NK-92 treated with Interleukin-12 subunit alpha and Interleukin-12 subunit beta, amount 100 ng/mL, for 24 hours (cell line): ENCODE results near the gene OVOL1.

Source experiments
- DNase-seq: peaks from one replicate; lab custom pipeline; 2025; lab: John Stamatoyannopoulos, UW

The OVOL1 gene

GRCh38 chr11:65777821-65778361 is 9.0 kb upstream of the OVOL1 start:
- DNase-seq: no peak

DNA sequence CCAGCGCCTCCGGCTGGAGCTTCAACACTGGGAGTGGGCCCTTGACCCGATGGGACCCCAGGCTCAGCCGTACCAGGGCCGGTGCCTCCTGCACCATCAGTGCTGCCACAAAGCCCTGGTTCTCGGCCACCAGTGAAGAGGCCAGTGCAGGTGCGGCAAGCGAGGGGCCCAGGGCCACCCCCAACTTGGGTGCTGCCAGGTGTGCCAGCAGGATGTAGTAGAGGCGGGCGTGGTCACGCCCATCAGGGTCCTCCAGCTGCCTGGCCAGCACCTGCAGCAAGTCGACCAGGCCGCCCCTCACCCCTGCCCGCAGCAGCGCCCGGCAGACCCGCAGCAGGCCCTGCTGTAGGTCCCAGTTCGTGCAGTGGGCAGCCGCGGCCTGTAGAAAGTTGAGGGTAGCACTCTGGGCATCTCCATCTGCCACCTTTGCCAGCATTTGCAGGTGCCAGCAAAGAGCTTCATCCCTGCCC is 8.4 kb upstream of the OVOL1 start:
- no peak for DNase-seq

GRCh38 chr11:65778901-65779668 is 7.8 kb upstream of the OVOL1 start:
- no peak for DNase-seq

GRCh38 chr11:65779669-65779918 is 7.3 kb upstream of the OVOL1 start:
- no peak for DNase-seq

GRCh38 chr11:65779919-65780769 is 6.7 kb upstream of the OVOL1 start:
- DNase-seq: peak; percentile 50

DNA sequence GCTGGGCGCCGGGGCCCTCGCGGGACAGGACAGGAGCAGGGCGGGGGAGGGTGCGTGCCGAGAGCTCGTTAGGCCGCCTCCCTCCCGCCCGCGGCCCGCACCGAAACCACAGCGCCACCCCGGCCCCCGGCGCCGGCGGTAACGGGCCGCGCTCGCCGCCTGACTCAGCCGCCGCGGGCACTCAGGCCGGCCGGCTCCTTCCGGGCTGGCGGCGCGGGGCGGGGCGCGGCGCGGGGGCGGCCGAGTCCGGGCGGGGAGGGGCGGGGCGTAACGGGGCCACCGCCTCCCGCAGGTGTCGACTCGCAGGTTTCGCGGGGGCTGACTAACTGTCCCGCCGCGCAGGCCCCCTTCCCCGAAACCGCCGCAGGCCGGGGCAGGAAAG is 6.1 kb upstream of the OVOL1 start, which contains the start of gene AP5B1:
TSS of gene AP5B1 (minus strand) at position 207 of the 382 bp plus-strand sequence. CDS start 385 bp downstream, outside the sequence.
- DNase-seq: peak; percentile 24

- no peak for DNase-seq
These were observed 5.5 kb upstream of the OVOL1 start for GRCh38 chr11:65781152-65781961.

GRCh38 chr11:65781962-65782815 is 4.7 kb upstream of the OVOL1 start:
- DNase-seq: no peak

- DNase-seq: no peak
These were observed 4.0 kb upstream of the OVOL1 start for GRCh38 chr11:65782816-65783228.

- DNase-seq: no peak
These were observed 1.4 kb upstream of the OVOL1 start for GRCh38 chr11:65785319-65786007.

- DNase-seq: no peak
These were observed 666 bp upstream of the OVOL1 start for GRCh38 chr11:65786008-65786785.

- DNase-seq: no peak
These were observed 1.1 kb downstream of the OVOL1 start for GRCh38 chr11:65787649-65788622.

DNA sequence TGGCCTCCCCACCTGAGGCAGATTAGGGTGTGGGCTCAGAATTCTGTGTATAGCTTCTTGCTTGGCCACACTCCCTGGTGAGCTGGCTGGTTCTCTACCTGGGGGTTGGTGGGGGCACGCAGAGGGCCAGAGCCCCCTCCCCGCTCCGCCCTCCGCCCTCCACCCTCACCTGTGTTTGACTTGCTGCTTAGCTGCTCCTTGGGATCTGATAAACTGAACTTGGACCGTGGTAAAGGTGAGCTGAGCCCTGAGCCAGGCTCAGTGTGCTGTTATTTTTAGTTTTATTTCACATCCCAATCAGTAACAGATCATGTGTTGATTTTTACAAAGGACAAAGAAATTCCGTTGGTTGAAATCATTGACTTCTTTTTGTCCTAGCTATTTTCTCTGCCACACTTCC is 2.0 kb downstream of the OVOL1 start:
- no peak for DNase-seq

GRCh38 chr11:65789230-65790103 is 2.6 kb downstream of the OVOL1 start:
- no peak for DNase-seq

DNA sequence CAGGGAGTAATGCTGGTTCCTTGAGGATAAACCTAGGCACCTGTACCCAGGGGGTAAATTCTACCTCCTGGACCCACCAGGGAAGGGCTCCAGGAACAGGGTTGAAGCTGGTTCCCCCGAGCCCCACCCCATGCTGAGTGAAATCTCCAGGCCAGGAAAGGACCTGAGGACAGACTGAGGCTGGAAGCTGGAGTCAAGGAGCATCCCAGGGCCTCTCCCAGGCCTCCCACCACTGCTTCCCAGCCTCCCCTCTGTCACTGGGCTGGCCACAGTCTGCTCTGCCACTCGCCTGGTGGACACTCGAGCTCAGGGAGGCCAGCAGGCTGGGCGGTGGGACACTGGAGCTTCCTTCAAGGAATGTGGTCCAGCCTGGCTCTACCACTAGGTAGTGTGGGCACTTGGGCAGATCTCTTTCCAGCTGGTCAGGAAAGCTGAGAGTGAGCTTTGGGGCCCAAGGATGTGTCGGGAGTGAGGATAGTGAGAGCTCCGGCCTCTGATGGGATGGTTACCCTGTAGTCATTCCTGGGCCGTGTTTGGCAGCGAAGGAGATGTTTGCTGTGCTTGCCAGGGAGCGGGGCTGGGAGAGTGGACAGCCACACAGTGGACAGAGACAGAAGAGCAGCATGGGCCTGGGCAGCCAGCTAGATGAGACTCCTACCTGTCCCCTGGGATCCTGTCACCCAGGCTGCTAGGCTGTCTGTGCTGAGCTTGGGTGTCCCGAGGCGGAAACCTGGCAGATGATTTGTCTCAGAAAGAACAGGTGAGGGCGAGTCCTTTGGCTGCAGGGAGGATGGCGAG is 3.4 kb downstream of the OVOL1 start:
- no peak for DNase-seq

DNA sequence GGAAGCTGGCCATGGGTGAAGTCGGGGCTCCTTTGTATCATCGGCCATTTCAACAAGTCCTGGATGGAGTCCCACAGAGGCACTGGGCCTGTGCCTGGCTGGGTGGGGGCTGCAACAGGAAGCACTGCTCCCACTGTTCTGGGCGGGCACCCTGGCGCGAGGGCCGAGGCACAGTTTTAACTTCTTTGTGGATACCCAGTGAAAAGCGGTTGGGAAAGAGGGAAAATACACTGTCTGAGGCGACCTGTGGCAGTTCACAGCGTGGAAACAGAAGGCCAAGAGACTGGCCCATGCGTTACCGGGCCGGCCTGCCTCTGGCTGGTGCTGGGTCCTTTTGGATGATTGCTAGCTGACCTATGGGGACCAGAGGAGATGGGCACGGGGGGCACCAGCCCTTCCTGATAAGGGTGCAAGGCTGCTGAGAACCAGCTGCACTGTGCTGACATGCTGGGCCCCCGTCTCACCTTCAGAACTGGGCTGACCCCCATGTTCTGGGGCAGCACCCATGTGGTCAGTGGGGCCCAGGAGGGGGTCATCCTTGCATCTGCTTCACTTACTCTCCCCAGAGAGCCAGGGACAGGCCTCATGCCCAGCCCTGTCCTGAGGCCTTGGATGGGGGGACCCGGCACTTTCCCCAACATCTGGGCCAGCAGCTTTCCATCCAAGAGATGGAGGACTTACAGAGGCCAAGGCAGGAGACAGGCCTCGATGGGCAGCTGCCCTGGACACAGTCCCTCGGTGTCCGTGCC is 4.2 kb downstream of the OVOL1 start:
- DNase-seq: no peak
